Measurements from ENCODE around the gene ZACN. TPM values are rescaled to one million over a fixed set of nuclear protein-coding genes. Genes with fewer than 3 reads are reported as not detected.
"Not testable (repeated sequence)": the region's sequence is repeated elsewhere in the genome, so short reads cannot be mapped to it uniquely, and the experiment has no call there.

ZACN gene
- total RNA-seq: 10 to 100 TPM in 1 of 2 donors, 1 to 10 TPM in 1; 6.5 to 13.5 TPM

DNA sequence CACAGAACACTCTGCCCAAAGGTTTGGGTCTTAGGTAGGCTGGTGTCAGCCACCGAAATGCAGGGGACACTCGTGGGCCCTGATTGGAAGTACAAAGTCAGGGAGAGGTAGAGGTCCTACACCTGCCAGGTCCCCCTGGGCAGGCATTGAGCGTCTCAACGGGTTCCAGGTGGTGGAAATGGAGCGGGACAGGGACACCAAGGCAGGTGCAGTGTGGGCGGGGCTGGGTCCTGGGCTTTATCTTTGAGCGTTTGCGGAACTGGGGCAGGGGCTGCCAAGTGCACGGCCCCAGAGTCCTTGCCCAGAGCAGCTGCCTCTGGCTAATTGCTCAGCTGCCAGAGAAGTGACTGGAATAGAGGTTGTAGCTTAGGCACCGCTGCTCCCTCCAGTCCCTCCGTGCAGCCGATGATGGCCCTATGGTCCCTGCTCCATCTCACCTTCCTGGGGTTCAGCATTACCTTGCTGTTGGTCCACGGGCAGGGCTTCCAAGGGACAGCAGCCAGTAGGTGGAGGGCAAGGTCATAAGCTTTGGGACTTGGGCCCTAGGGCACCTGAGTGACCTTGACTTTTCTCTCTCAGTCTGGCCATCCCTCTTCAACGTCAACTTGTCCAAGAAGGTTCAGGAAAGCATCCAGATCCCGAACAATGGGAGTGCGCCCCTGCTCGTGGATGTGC, at the start of gene ZACN:
ZACN (plus strand) TSS at position 323 of the 675 bp plus-strand sequence; CDS start at position 406, 83 bp downstream.
- H3K36me3 Mint-ChIP-seq (ENCODE audit: low read depth): peaks cover 41% of the 10 kb centered on the region
- no peaks in the 10 kb centered on the region for H3K9me3 Mint-ChIP-seq
- H3K27ac Mint-ChIP-seq: peak within 1 kb of the TSS; percentile 36
- no peak for ATAC-seq (replicated peaks)
- H3K27me3 Mint-ChIP-seq: peaks cover 19% of the 10 kb centered on the region
- peaks cover 9% of the 10 kb centered on the region for H3K4me1 Mint-ChIP-seq
- H3K4me3 Mint-ChIP-seq: peak within 1 kb of the TSS; percentile 19

DNA sequence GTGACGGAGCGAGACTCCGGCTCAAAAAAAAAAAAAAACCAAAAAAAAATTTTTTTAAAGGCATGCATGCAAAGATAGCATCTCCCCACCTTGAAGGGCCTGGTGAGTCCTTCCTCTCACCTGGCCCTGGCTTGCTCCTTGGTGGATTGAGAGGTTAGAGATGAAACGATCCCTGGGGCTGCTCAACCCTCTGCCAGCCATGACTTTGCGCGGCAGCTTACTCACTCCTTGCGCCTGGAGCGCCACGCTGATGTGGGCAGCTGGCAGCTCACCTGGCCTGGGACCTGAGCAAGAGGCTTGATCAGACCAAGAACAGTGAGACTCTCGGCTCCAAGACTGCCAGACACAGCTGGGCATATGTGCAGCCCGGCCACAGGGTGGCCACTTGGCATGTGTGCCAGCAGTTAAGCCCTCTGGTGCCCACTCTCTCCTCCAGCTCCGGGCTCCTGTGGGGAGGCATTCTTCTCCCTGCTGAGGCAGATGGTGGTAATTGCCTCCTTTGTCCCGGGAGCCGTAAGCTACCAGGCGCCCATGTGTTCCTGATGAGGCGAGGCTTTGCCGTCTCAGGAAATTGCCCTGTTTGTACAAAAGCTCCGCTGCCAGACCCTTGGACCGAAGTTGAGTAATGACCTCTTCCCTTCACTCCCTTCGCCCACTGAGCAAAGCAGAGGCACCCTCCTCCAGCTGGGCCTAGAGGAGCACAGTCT, 46.8 kb upstream of the ZACN start:
- Mint-ChIP-seq H3K4me3 (no peak overlapping the region), H3K27me3 (no peaks in the 10 kb centered on the region), H3K27ac (no peak overlapping the region), H3K9me3 (no peaks in the 10 kb centered on the region), H3K36me3 (ENCODE audit: low read depth) (no peaks in the 10 kb centered on the region), H3K4me1 (peaks cover 3% of the 10 kb centered on the region)
- ATAC-seq (replicated peaks): no peak

DNA sequence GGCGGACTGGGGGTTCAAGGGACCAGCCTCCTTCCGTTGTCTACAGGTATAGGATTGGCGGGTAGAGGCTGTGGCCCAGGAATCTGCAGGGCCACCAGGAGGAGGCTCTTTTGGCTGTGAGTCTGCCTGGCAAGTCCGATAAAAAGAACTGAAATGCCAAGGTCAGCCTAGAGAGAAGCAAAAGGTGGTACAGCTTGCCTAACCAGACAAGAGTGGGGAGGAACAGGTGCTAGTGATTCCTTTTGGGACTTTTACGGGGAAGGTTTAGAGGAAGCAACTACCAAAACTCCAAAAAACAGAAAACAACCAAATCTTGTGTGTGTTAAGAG, 46.2 kb upstream of the ZACN start:
- no peak for ATAC-seq (replicated peaks)
- Mint-ChIP-seq H3K4me3 (no peak overlapping the region), H3K27me3 (no peaks in the 10 kb centered on the region), H3K27ac (no peak overlapping the region), H3K36me3 (ENCODE audit: low read depth) (no peaks in the 10 kb centered on the region), H3K4me1 (peaks cover 3% of the 10 kb centered on the region), H3K9me3 (no peaks in the 10 kb centered on the region)

DNA sequence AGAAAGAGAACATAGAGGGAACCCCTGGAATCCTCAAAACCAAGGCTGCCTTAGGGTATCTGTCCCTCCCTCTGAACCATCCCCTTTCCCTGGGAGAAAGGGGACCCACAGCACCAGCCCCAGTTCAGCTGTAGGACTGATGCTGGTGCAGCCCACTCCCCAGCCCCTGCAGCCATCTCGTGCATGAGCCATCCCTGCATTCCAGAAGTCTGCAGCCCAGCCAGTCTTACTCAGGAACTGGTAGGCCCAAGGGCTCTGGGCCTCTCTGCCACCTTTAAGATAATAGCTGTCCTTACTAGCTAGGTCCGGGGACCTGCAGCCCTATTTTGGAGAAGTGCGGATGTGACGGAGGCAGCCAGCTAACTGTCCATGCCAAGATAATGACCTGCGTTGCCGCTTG, 45.8 kb upstream of the ZACN start:
- Mint-ChIP-seq H3K27ac (peak overlapping the region; percentile 7), H3K4me1 (peaks cover 3% of the 10 kb centered on the region), H3K36me3 (ENCODE audit: low read depth) (peaks cover 3% of the 10 kb centered on the region), H3K4me3 (no peak overlapping the region), H3K27me3 (no peaks in the 10 kb centered on the region), H3K9me3 (no peaks in the 10 kb centered on the region)
- no peak for ATAC-seq (replicated peaks)

- Mint-ChIP-seq H3K4me3 (no peak overlapping the region), H3K27me3 (no peaks in the 10 kb centered on the region), H3K36me3 (ENCODE audit: low read depth) (peaks cover 19% of the 10 kb centered on the region), H3K9me3 (no peaks in the 10 kb centered on the region), H3K27ac (no peak overlapping the region), H3K4me1 (peaks cover 2% of the 10 kb centered on the region)
- no peak for ATAC-seq (replicated peaks)
These were observed 44.3 kb upstream of the ZACN start for GRCh38 chr17:76034428-76035350.

GRCh38 chr17:76036497-76037261, 42.3 kb upstream of the ZACN start:
- no peaks in the 10 kb centered on the region for H3K9me3 Mint-ChIP-seq
- H3K4me1 Mint-ChIP-seq: no peaks in the 10 kb centered on the region
- H3K27ac Mint-ChIP-seq: no peak overlapping the region
- H3K27me3 Mint-ChIP-seq: no peaks in the 10 kb centered on the region
- H3K4me3 Mint-ChIP-seq: no peak overlapping the region
- no peak for ATAC-seq (replicated peaks)
- peaks cover 39% of the 10 kb centered on the region for H3K36me3 Mint-ChIP-seq (ENCODE audit: low read depth)

GRCh38 chr17:76038050-76038449, 40.9 kb upstream of the ZACN start:
- H3K36me3 Mint-ChIP-seq (ENCODE audit: low read depth): peaks cover 52% of the 10 kb centered on the region
- no peaks in the 10 kb centered on the region for H3K4me1 Mint-ChIP-seq
- H3K9me3 Mint-ChIP-seq: no peaks in the 10 kb centered on the region
- no peaks in the 10 kb centered on the region for H3K27me3 Mint-ChIP-seq
- H3K4me3 Mint-ChIP-seq: no peak overlapping the region
- ATAC-seq (replicated peaks): no peak
- no peak overlapping the region for H3K27ac Mint-ChIP-seq

DNA sequence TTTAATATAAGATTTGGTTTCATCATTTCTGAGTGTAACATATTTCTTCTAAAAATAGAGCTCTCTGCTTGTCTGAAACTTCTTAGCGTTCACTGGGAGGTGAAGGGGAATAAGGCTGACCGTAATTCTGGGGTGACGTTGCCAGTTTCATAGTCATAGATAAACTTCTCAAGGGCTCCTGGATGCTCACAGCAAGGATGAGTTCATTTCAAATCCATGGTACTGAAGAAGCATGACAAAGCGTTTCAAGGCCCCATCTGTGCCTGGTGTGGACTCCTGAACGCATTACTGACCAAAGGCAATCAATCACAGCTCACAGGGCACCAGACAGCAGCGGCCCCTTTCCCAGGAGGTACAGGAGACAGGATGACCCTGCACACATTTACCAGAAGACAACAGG, 39.9 kb upstream of the ZACN start:
- no peaks in the 10 kb centered on the region for H3K27me3 Mint-ChIP-seq
- ATAC-seq (replicated peaks): no peak
- no peak overlapping the region for H3K4me3 Mint-ChIP-seq
- H3K27ac Mint-ChIP-seq: peak overlapping the region; percentile 0
- H3K4me1 Mint-ChIP-seq: no peaks in the 10 kb centered on the region
- H3K9me3 Mint-ChIP-seq: no peaks in the 10 kb centered on the region
- H3K36me3 Mint-ChIP-seq (ENCODE audit: low read depth): peaks cover 63% of the 10 kb centered on the region

DNA sequence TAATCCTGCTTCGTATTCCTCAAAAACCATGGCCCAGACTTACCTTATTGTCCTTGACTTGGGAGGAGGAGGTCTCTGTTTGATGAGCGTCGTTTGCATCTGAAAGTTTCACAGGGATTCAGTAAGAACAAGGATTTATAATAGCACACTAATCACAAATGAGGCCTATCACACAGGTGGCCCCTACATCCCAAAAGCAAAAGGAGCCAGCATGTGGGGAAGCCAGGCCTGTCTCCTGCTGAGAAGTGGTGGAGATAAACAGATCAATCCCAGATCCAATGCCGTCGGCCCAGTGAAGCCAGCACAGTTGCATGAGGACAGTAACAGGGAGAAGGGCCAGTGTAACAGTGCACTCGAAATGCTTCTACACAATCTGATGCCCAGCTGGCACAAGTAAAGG, 38.6 kb upstream of the ZACN start:
- Mint-ChIP-seq H3K36me3 (ENCODE audit: low read depth) (peaks cover 76% of the 10 kb centered on the region), H3K27ac (no peak overlapping the region), H3K9me3 (no peaks in the 10 kb centered on the region), H3K27me3 (no peaks in the 10 kb centered on the region), H3K4me1 (no peaks in the 10 kb centered on the region), H3K4me3 (no peak overlapping the region)
- no peak for ATAC-seq (replicated peaks)

GRCh38 chr17:76042868-76043267, 36.1 kb upstream of the ZACN start:
- not testable (repeated sequence) for H3K4me1 Mint-ChIP-seq; H3K27me3 Mint-ChIP-seq; H3K27ac Mint-ChIP-seq; H3K9me3 Mint-ChIP-seq; ATAC-seq (replicated peaks); H3K4me3 Mint-ChIP-seq
- H3K36me3 Mint-ChIP-seq (ENCODE audit: low read depth): peaks cover 99% of the 10 kb centered on the region

GRCh38 chr17:76044475-76045007, 34.4 kb upstream of the ZACN start:
- not testable (repeated sequence) for H3K4me1 Mint-ChIP-seq; H3K9me3 Mint-ChIP-seq; H3K4me3 Mint-ChIP-seq; ATAC-seq (replicated peaks); H3K27me3 Mint-ChIP-seq
- Mint-ChIP-seq H3K36me3 (ENCODE audit: low read depth) (peaks cover 99% of the 10 kb centered on the region), H3K27ac (peak overlapping the region; percentile 52)

- Mint-ChIP-seq H3K36me3 (ENCODE audit: low read depth) (peaks cover 99% of the 10 kb centered on the region), H3K9me3 (no peaks in the 10 kb centered on the region), H3K27ac (no peak overlapping the region), H3K4me3 (no peak overlapping the region), H3K4me1 (peaks cover 15% of the 10 kb centered on the region), H3K27me3 (no peaks in the 10 kb centered on the region)
- no peak for ATAC-seq (replicated peaks)
These were observed 32.9 kb upstream of the ZACN start for GRCh38 chr17:76046064-76046463.

DNA sequence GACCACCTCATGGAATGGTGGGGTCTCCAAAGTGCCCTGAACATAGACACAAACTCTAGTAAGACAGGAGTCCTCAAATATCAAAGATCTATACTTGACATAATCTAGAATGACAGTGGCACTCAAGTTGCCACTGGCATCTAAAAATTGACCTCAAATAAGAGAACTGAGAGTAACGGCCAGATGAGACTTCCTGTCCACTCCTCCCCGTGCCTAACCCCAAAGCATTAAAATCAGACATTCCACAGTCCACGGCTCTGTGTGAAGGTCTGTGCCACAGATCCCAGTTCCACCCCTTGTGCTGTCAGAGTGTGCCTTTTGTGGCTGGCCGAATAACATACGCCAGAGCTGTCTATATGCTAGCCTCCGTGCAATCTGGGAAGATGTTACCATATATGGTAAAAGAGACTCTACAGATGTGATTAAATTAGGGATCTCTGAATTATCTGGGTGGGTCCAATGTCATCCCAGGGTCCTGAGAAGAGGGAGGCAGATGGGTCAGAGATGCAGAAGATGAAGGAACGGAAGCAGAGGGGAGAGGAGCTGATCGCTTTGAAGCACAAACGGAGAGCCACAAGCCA, 30.9 kb upstream of the ZACN start:
- Mint-ChIP-seq H3K4me3 (no peak overlapping the region), H3K27me3 (no peaks in the 10 kb centered on the region), H3K36me3 (ENCODE audit: low read depth) (peaks cover 99% of the 10 kb centered on the region), H3K27ac (peak overlapping the region; percentile 81), H3K4me1 (peaks cover 20% of the 10 kb centered on the region), H3K9me3 (no peaks in the 10 kb centered on the region)
- no peak for ATAC-seq (replicated peaks)

Measured in activated T-helper 17 cell treated with anti-CD3 and anti-CD28 coated beads, Interleukin-2, amount 50 U/mL, for 72 hours (primary cell).